OCI-LY7 (cell line): Measurements from ENCODE around the gene DYNLT4. TPM values are rescaled to one million over a fixed set of nuclear protein-coding genes. Genes with fewer than 3 reads are reported as not detected.
A peak's percentile ranks its signal among the peaks of the same experiment; 100 is the strongest.

Experiments
- BruUV-seq: library from RNA; stranded (reverse); fragments of 400-500 nt; replicated peaks from 2 replicates; lab custom pipeline; 2021; lab: Mats Ljungman, UMichigan
- CTCF ChIA-PET: fragments of 300-600 bp; sonication (Branson Sonifier 250); formaldehyde crosslinking; loops from one replicate; lab custom pipeline; 2022; ENCODE audit warnings: antibody characterized with exemption; ENCODE audit not compliant: unreplicated experiment; lab: Charles Lee
- POLR2A ChIA-PET: fragments of 300-600 bp; sonication (Branson Sonifier 250); formaldehyde crosslinking; loops from one replicate; lab custom pipeline; 2022; ENCODE audit warnings: antibody characterized with exemption; lab: Charles Lee
- DNase-seq: peaks from one replicate; pipeline ENCODE4 v3.0.0-alpha.2; 2015; ENCODE audit warnings: low spot score
- H2AFZ ChIP-seq: fragments of 200-600 bp; sonication (generic), shearing (Covaris generic); 2 replicates; pipeline ENCODE4 v1.6.1; 2014; ENCODE audit warnings: mild to moderate bottlenecking, antibody characterized with exemption, low read length, moderate library complexity
- H3K27ac ChIP-seq: fragments of 200-600 bp; sonication (generic); 2 replicates; pipeline ENCODE4 v1.5.1; 2014; ENCODE audit warnings: mixed run types, low read depth, mild to moderate bottlenecking, moderate library complexity, low read length, inconsistent platforms; ENCODE audit not compliant: poor library complexity, severe bottlenecking
- H3K36me3 ChIP-seq: fragments of 200-600 bp; sonication (generic); 2 replicates; pipeline ENCODE4 v1.6.1; 2014; ENCODE audit warnings: mild to moderate bottlenecking, antibody characterized with exemption, low read length, moderate library complexity, mixed read lengths; ENCODE audit not compliant: insufficient read depth
- H3K4me1 ChIP-seq: fragments of 200-600 bp; sonication (generic); 2 replicates; pipeline ENCODE4 v1.5.1; 2014; ENCODE audit warnings: mild to moderate bottlenecking, low read length; ENCODE audit not compliant: insufficient read depth, poor library complexity, severe bottlenecking
- H3K4me2 ChIP-seq: fragments of 200-600 bp; sonication (generic); 2 replicates; pipeline ENCODE4 v1.6.1; 2014; ENCODE audit warnings: mild to moderate bottlenecking, low read length
- H3K4me3 ChIP-seq: fragments of 200-600 bp; sonication (generic); 2 replicates; pipeline ENCODE4 v1.5.1; 2014; ENCODE audit warnings: mild to moderate bottlenecking, low read depth, low read length; ENCODE audit not compliant: poor library complexity, severe bottlenecking
- H3K79me2 ChIP-seq: fragments of 200-600 bp; sonication (generic); 2 replicates; pipeline ENCODE4 v1.6.1; 2016; ENCODE audit warnings: low read depth, mild to moderate bottlenecking, low read length, moderate library complexity, mixed read lengths; ENCODE audit not compliant: insufficient read depth
- H3K9me2 ChIP-seq: fragments of 200-600 bp; sonication (generic); 2 replicates; pipeline ENCODE4 v1.6.1; 2016; ENCODE audit warnings: mild to moderate bottlenecking, low read length, mixed read lengths; ENCODE audit not compliant: insufficient read depth
- H3K9me3 ChIP-seq: fragments of 200-600 bp; sonication (generic); 2 replicates; pipeline ENCODE4 v1.6.1; 2014; ENCODE audit warnings: mild to moderate bottlenecking, mixed run types, low read length, mixed read lengths
- H4K20me1 ChIP-seq: fragments of 200-600 bp; sonication (generic); 2 replicates; pipeline ENCODE4 v1.6.1; 2014; ENCODE audit warnings: mild to moderate bottlenecking, antibody characterized with exemption, low read length, moderate library complexity, mixed read lengths; ENCODE audit not compliant: insufficient read depth
- EZH2phosphoT487 ChIP-seq: fragments of 200-600 bp; sonication (generic); IDR thresholded peaks from 2 replicates; pipeline ENCODE4 v1.6.1; 2018; ENCODE audit warnings: low read depth, borderline replicate concordance, mild to moderate bottlenecking, mixed run types, antibody characterized with exemption, low read length, moderate library complexity, mixed read lengths
- intact Hi-C: fragments of 100-400 bp; cut with micrococcal nuclease; formaldehyde crosslinking; loops from one replicate; pipeline ENCODE4 v1.10.0; 2022; ENCODE audit not compliant: unreplicated experiment
- total RNA-seq, 2 experiments: library from RNA; depleted of rRNA in 1 of 2; stranded (reverse); fragments of >200 nt in 1 of 2; shearing (Covaris generic) in 1 of 2; gene quantifications; 2 replicates each; pipeline ENCODE4 v1.2.3, GENCODE V29; 2014 to 2022
- TF ChIP-seq, protein P1 (sequence below): fragments of 200-600 bp; sonication (generic); conservative IDR thresholded peaks from 2 replicates; pipeline ENCODE4 v1.5.1; 2014; ENCODE audit warnings: mild to moderate bottlenecking, antibody characterized with exemption, low read length, moderate library complexity, mixed read lengths

Gene DYNLT4
- total RNA-seq, 2 experiments from 2014 or later: not detected

DNA sequence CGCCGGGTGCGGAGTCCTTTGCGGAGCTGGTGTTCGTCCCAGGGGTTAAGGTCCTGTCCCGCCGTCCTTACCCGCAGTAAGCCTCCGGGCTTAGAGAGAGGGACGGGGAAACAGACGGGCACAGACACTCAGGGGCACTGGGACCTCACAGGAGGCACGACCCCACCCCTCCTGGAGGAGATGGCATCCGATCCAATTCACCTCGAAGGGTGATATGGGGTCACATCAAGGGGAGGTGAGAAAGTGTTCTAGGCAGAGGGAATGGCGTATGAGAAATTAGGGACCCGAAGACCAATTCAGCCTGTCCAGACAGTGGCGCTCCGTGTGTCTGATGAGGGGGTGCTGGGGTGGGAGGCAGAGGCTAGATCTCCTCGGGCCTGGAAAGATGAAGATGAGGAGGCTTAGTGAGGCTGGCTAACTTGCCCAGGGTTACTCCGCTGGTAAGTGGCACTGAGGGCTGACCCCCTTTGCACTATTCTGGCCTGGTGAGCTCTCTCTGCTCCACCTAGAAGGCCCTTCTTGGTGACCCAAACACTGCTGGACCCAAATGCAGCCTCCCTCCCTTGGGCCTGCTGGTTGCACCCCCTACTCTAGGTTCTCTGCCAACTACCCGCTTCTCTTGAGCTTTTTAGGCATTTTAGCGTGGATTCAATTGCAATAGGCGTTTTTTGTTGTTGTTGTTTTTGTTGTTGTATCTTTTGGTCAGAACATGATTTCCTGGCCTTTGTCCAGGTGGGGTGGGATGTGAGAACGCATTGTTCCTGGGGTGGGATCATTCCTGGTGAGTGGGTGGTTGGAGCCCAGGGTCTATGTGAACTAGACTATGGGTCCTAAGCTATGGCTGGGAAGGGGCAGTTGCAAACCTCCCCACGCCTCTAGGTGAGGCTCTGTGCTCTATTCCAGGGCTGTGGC, 13.4 kb upstream of the DYNLT4 start:
- intact Hi-C loops: no loop called here
- Histone ChIP-seq H3K79me2 (no peaks in the 10 kb centered on the region), H3K36me3 (no peaks in the 10 kb centered on the region), H3K9me2 (no peaks in the 10 kb centered on the region), H3K27ac (peak overlapping the region; percentile 93), H2AFZ (peak overlapping the region; percentile 76), H3K4me3 (peak overlapping the region; percentile 67), H3K4me2 (peak overlapping the region; percentile 92), H3K4me1 (peaks cover 31% of the 10 kb centered on the region), H4K20me1 (no peaks in the 10 kb centered on the region), H3K9me3 (no peaks in the 10 kb centered on the region)
- CTCF ChIA-PET: interaction anchor here (0.9 to 1.6 kb wide), 2 partner anchors 11 to 21 kb away, joined by 3 to 4 read pairs; partner anchors contain the start of gene PLK3
- no TSS peak for BruUV-seq
- POLR2A ChIA-PET: interaction anchor here (0.6 to 6.7 kb wide), 14 partner anchors 11 to 1719 kb away, joined by 3 to 83 read pairs (median 4); partner anchors contain the start of genes BTBD19, PLK3 and RNU5D-1
- no peak for DNase-seq
- TF ChIP-seq, protein P1, sequence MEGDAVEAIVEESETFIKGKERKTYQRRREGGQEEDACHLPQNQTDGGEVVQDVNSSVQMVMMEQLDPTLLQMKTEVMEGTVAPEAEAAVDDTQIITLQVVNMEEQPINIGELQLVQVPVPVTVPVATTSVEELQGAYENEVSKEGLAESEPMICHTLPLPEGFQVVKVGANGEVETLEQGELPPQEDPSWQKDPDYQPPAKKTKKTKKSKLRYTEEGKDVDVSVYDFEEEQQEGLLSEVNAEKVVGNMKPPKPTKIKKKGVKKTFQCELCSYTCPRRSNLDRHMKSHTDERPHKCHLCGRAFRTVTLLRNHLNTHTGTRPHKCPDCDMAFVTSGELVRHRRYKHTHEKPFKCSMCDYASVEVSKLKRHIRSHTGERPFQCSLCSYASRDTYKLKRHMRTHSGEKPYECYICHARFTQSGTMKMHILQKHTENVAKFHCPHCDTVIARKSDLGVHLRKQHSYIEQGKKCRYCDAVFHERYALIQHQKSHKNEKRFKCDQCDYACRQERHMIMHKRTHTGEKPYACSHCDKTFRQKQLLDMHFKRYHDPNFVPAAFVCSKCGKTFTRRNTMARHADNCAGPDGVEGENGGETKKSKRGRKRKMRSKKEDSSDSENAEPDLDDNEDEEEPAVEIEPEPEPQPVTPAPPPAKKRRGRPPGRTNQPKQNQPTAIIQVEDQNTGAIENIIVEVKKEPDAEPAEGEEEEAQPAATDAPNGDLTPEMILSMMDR: no peak
- TF ChIP-seq EZH2phosphoT487: no peak

GRCh38 chr1:44819608-44820327, 12.6 kb upstream of the DYNLT4 start:
- intact Hi-C loops: loop anchor here (1.0 to 2.0 kb wide), 4 partner anchors 21 to 98 kb away; partner anchors contain the start of gene RNU5D-1
- H3K4me3 ChIP-seq: peak overlapping the region; percentile 67
- BruUV-seq: TSS peak; percentile 99
- ChIA-PET POLR2A (interaction anchor here (0.6 to 6.7 kb wide), 21 partner anchors 10 to 483 kb away, joined by 3 to 83 read pairs (median 4); partner anchors contain the start of genes BTBD19, HECTD3, PLK3 and RNU5D-1), CTCF (interaction anchor here (0.9 to 1.6 kb wide), 3 partner anchors 10 to 20 kb away, joined by 3 to 6 read pairs (median 4); partner anchors contain the start of gene PLK3)
- DNase-seq: peak; percentile 95
- H3K4me1 ChIP-seq: peaks cover 36% of the 10 kb centered on the region
- H4K20me1 ChIP-seq: no peaks in the 10 kb centered on the region
- H3K9me3 ChIP-seq: no peaks in the 10 kb centered on the region
- H3K4me2 ChIP-seq: peak overlapping the region; percentile 92
- H3K36me3 ChIP-seq: no peaks in the 10 kb centered on the region
- TF ChIP-seq, protein P1: no peak
- TF ChIP-seq EZH2phosphoT487: no peak
- H3K79me2 ChIP-seq: no peaks in the 10 kb centered on the region
- peak overlapping the region; percentile 93 for H3K27ac ChIP-seq
- no peaks in the 10 kb centered on the region for H3K9me2 ChIP-seq
- peak overlapping the region; percentile 76 for H2AFZ ChIP-seq
